ENCODE measurements around the gene TM7SF2. TPM values are rescaled to one million over a fixed set of nuclear protein-coding genes. Genes with fewer than 3 reads are reported as not detected.
"Not testable (repeated sequence)": the region's sequence is repeated elsewhere in the genome, so short reads cannot be mapped to it uniquely, and the experiment has no call there.

The TM7SF2 gene
- total RNA-seq, 1 donor from 2014 or later = 104 TPM

- H3K36me3 Mint-ChIP-seq (ENCODE audit: low read depth) = peaks cover 9% of the 10 kb centered on the region
- TF ChIP-seq CTCF (conservative IDR thresholded peaks at IDR 0.05) = no peak
- peaks cover 14% of the 10 kb centered on the region for H3K27me3 Mint-ChIP-seq (ENCODE audit: low read depth)
- H3K4me3 Mint-ChIP-seq = peak overlapping the region; percentile 99
- no peaks in the 10 kb centered on the region for H3K9me3 Mint-ChIP-seq
- H3K27ac Mint-ChIP-seq (ENCODE audit: unreplicated experiment) = peak overlapping the region; percentile 84
- DNase-seq (ENCODE audit: low read depth, low spot score) = no peak
- peaks cover 44% of the 10 kb centered on the region for H3K4me1 Mint-ChIP-seq
These were observed 4.9 kb downstream of the TM7SF2 start for GRCh38 chr11:65116370-65117205.

- H3K27me3 Mint-ChIP-seq (ENCODE audit: low read depth) = peaks cover 10% of the 10 kb centered on the region
- peak; percentile 94 for TF ChIP-seq CTCF (conservative IDR thresholded peaks at IDR 0.05)
- H3K9me3 Mint-ChIP-seq = no peaks in the 10 kb centered on the region
- H3K27ac Mint-ChIP-seq (ENCODE audit: unreplicated experiment) = peak within 1 kb of the TSS; percentile 95
- H3K4me1 Mint-ChIP-seq = peaks cover 53% of the 10 kb centered on the region
- peak; percentile 99 for DNase-seq (ENCODE audit: low read depth, low spot score)
- H3K36me3 Mint-ChIP-seq (ENCODE audit: low read depth) = peaks cover 15% of the 10 kb centered on the region
- H3K4me3 Mint-ChIP-seq = peak within 1 kb of the TSS; percentile 100
These were observed 5.8 kb downstream of the TM7SF2 start, which contains the start of gene ZNHIT2 for GRCh38 chr11:65117206-65118096. TSS of gene ZNHIT2 (minus strand) at chr11:65117701. CDS start at chr11:65117653, 48 bp downstream.

GRCh38 chr11:65118097-65118837 is 6.6 kb downstream of the TM7SF2 start:
- peaks cover 54% of the 10 kb centered on the region for H3K4me1 Mint-ChIP-seq
- no peak for DNase-seq (ENCODE audit: low read depth, low spot score)
- TF ChIP-seq CTCF (conservative IDR thresholded peaks at IDR 0.05) = peak; percentile 52
- peaks cover 10% of the 10 kb centered on the region for H3K27me3 Mint-ChIP-seq (ENCODE audit: low read depth)
- no peaks in the 10 kb centered on the region for H3K9me3 Mint-ChIP-seq
- peak overlapping the region; percentile 73 for H3K27ac Mint-ChIP-seq (ENCODE audit: unreplicated experiment)
- peak overlapping the region; percentile 100 for H3K4me3 Mint-ChIP-seq
- H3K36me3 Mint-ChIP-seq (ENCODE audit: low read depth) = peaks cover 15% of the 10 kb centered on the region

GRCh38 chr11:65118891-65119669 is 7.4 kb downstream of the TM7SF2 start:
- Mint-ChIP-seq H3K36me3 (ENCODE audit: low read depth) (peaks cover 15% of the 10 kb centered on the region), H3K4me3 (peak overlapping the region; percentile 100), H3K4me1 (peaks cover 48% of the 10 kb centered on the region)
- not testable (repeated sequence) for H3K9me3 Mint-ChIP-seq; H3K27ac Mint-ChIP-seq (ENCODE audit: unreplicated experiment); DNase-seq (ENCODE audit: low read depth, low spot score); H3K27me3 Mint-ChIP-seq (ENCODE audit: low read depth)

- peaks cover 10% of the 10 kb centered on the region for H3K27me3 Mint-ChIP-seq (ENCODE audit: low read depth)
- no peak overlapping the region for H3K27ac Mint-ChIP-seq (ENCODE audit: unreplicated experiment)
- DNase-seq (ENCODE audit: low read depth, low spot score) = no peak
- no peaks in the 10 kb centered on the region for H3K9me3 Mint-ChIP-seq
- peak overlapping the region; percentile 100 for H3K4me3 Mint-ChIP-seq
- peaks cover 15% of the 10 kb centered on the region for H3K36me3 Mint-ChIP-seq (ENCODE audit: low read depth)
- TF ChIP-seq CTCF (conservative IDR thresholded peaks at IDR 0.05) = no peak
- H3K4me1 Mint-ChIP-seq = peaks cover 49% of the 10 kb centered on the region
These were observed 8.0 kb downstream of the TM7SF2 start for GRCh38 chr11:65119670-65119995.

Measured in neural crest cell (in vitro differentiated cells).